ENCODE data around the gene METTL24. TPM values are rescaled to one million over a fixed set of nuclear protein-coding genes. Genes with fewer than 3 reads are reported as not detected.

The METTL24 gene
- total and polyA plus RNA-seq, 2 of the 8 experiments (the other 6 are each of a cell fraction or from before 2014, with no cell fraction given) = 0.30 to 0.39 TPM

- H3K23ac ChIP-seq (ENCODE audit: insufficient read length) = no peak overlapping the region
- no peak overlapping the region for H3K4ac ChIP-seq (replicated peaks; ENCODE audit: insufficient read length, low read depth, low read length)
- 84% methylated on average over 6 of the region's 6 CpGs; no CpG with 5 or more reads in 1 of the 2 experiments for WGBS, 2 experiments (ENCODE audit: extremely low coverage in 1 of 2, insufficient coverage in 1 of 2, insufficient read length in 1 of 2, insufficient replicate concordance in 2 of 2, low coverage in 1 of 2, low lambda C conversion rate in 2 of 2, missing lambda C conversion rate in 1 of 2)
- H4K8ac ChIP-seq (ENCODE audit: extremely low read depth, insufficient read depth, low read length) = no peak overlapping the region
- no peak overlapping the region for H4K5ac ChIP-seq (ENCODE audit: insufficient read length, low read depth, low read length)
- H2AFZ ChIP-seq (ENCODE audit: low read length) = no peak overlapping the region
- no peak overlapping the region for H2BK15ac ChIP-seq (ENCODE audit: low read length)
- H3K27me3 ChIP-seq (replicated peaks in 1 of 4; ENCODE audit: control insufficient read depth in 3 of 4, extremely low read depth in 1 of 4, insufficient read depth in 3 of 4, low read length in 3 of 4) = no peaks in the 10 kb centered on the region
- H3K4me3 ChIP-seq (ENCODE audit: extremely low read depth in 1 of 4, insufficient read depth in 2 of 4, low read depth in 3 of 4, low read length in 4 of 4) = no peak overlapping the region
- H3K79me1 ChIP-seq (ENCODE audit: low read depth, low read length) = no peaks in the 10 kb centered on the region
- peaks cover 0 to 2% (median 0%) of the 10 kb centered on the region in 4 experiments; a peak in 1 of 7 replicates for H3K4me1 ChIP-seq (replicated peaks in 1 of 4; ENCODE audit: control insufficient read depth in 3 of 4, insufficient read depth in 4 of 4, low read length in 3 of 4)
- POLR2A ChIA-PET (ENCODE audit: partially characterized antibody) = no interaction called here
- no peaks in the 10 kb centered on the region for H3K23me2 ChIP-seq (ENCODE audit: low read depth, low read length)
- no peaks in the 10 kb centered on the region for H3K79me2 ChIP-seq (ENCODE audit: control insufficient read depth in 1 of 2, insufficient read depth in 2 of 2, low read length in 2 of 2)
- no peak overlapping the region for H3K18ac ChIP-seq (ENCODE audit: extremely low read depth, low read length)
- H2BK5ac ChIP-seq (ENCODE audit: low read depth, low read length) = no peak overlapping the region
- FAIRE-seq (no peak), DNase-seq (ENCODE audit: low read depth in 1 of 2, low spot score in 2 of 2) (no peak)
- H2BK12ac ChIP-seq (ENCODE audit: low read depth, low read length) = peak overlapping the region; percentile 22; the same call in 1 of the 2 replicates
- no peak overlapping the region for H4K91ac ChIP-seq (replicated peaks; ENCODE audit: insufficient read length, low read length)
- H3K27ac ChIP-seq (ENCODE audit: low read depth, low read length) = no peak overlapping the region
- no peak overlapping the region for H3K9ac ChIP-seq (replicated peaks in 1 of 4; ENCODE audit: extremely low read depth in 1 of 4, low read depth in 3 of 4, low read length in 3 of 4)
- no peak overlapping the region for H3K14ac ChIP-seq (ENCODE audit: insufficient read length)
- no peaks in the 10 kb centered on the region for H3K9me3 ChIP-seq (ENCODE audit: insufficient read depth in 2 of 2, low read depth in 1 of 2, low read length in 1 of 2)
- H3K36me3 ChIP-seq (ENCODE audit: control insufficient read depth in 2 of 4, insufficient read depth in 4 of 4, low read length in 3 of 4) = no peaks in the 10 kb centered on the region
- no peak overlapping the region for H2BK20ac ChIP-seq (ENCODE audit: low read length)
- no peak overlapping the region for H3K56ac ChIP-seq (replicated peaks; ENCODE audit: insufficient read length, low read depth, low read length)
- no peak overlapping the region for H2BK120ac ChIP-seq (replicated peaks; ENCODE audit: low read depth, low read length)
- no peak overlapping the region for H3K4me2 ChIP-seq (ENCODE audit: insufficient read depth in 1 of 2, low read depth in 2 of 2, low read length in 2 of 2)
- no peaks in the 10 kb centered on the region for H4K20me1 ChIP-seq (replicated peaks in 1 of 2; ENCODE audit: control insufficient read depth in 1 of 2, insufficient read depth in 2 of 2, low read length in 2 of 2)
- H2AK5ac ChIP-seq (ENCODE audit: low read depth, low read length) = no peak overlapping the region
- CTCF ChIA-PET (ENCODE audit: partially characterized antibody) = interaction anchor here (1.3 to 1.4 kb wide), 2 partner anchors 14 to 108 kb away, joined by 3 read pairs; no protein-coding TSS in a partner anchor
- TF ChIP-seq EZH2 (IDR thresholded peaks at IDR 0.05; ENCODE audit: low read depth, low read length, severe bottlenecking) = no peak
- TF ChIP-seq RXRA (IDR thresholded peaks at IDR 0.05; ENCODE audit: insufficient read depth, low read depth, low read length) = no peak
- TF ChIP-seq POU5F1 (IDR thresholded peaks at IDR 0.05; ENCODE audit: low read depth, low read length) = no peak
- TF ChIP-seq SUZ12 (IDR thresholded peaks at IDR 0.05; ENCODE audit: low read length) = no peak
- no peak for TF ChIP-seq RNF2 (IDR thresholded peaks at IDR 0.05; ENCODE audit: borderline replicate concordance, low read depth, low read length, missing control alignments, poor library complexity, severe bottlenecking)
- TF ChIP-seq KDM1A (IDR thresholded peaks at IDR 0.05; ENCODE audit: borderline replicate concordance, low read length) = no peak
- TF ChIP-seq JUND (IDR thresholded peaks at IDR 0.05; ENCODE audit: low read length) = no peak
- no peak for TF ChIP-seq USF2 (IDR thresholded peaks at IDR 0.05; ENCODE audit: low read length)
- no peak for TF ChIP-seq JUN (IDR thresholded peaks at IDR 0.05; ENCODE audit: low read depth, low read length)
- no peak for TF ChIP-seq FOSL1 (IDR thresholded peaks at IDR 0.05; ENCODE audit: insufficient read depth, low read depth, low read length)
- no peak for TF ChIP-seq NANOG (IDR thresholded peaks at IDR 0.05; ENCODE audit: insufficient read depth, low read depth, low read length, poor library complexity, severe bottlenecking)
These were observed 42.8 kb downstream of the METTL24 start for GRCh38 chr6:110315207-110315868.
